Measurements from ENCODE around the gene OLFML2A. TPM values are rescaled to one million over a fixed set of nuclear protein-coding genes. Genes with fewer than 3 reads are reported as not detected.

The OLFML2A gene
- total RNA-seq, 6 experiments from 2014 or later = 0.12 to 0.74 (median 0.40) TPM

DNA sequence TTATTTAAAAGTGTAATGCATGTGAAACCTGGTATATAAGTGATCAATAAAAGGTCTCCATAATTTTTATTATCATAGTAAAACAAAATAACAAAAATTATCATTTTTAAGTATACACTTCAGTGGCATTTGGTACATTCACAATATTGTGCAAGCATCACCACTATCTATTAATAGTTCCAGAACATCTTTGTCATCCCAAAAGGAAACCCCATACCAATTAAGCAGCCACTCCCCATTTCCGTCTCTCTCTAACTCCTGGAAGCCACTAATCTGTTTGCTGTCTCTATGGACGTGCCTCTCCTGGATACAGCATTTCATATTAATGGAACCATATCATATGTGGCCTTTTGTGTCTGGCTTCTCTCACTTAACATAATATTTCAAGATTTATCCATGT is 7.6 kb downstream of the OLFML2A start:
- intact Hi-C loops (cut with DNase I) = loop anchor here in 1 of 2 donors (10.0 kb wide), 1 partner anchor 590 kb away; no protein-coding TSS in a partner anchor
- WGBS (ENCODE audit: insufficient coverage, low coverage, low lambda C conversion rate, missing lambda C conversion rate) = 50% methylated on average over 2 of the region's 2 CpGs
- Histone ChIP-seq H3K4me3 (no peak overlapping the region), H3K27me3 (no peaks in the 10 kb centered on the region), H3K27ac (no peak overlapping the region), H3K9me3 (no peaks in the 10 kb centered on the region), H3K36me3 (no peaks in the 10 kb centered on the region), H3K4me1 (no peaks in the 10 kb centered on the region)
- DNase-seq (no peak), ATAC-seq (peak in 2 of 4 donors; percentile 24 to 35)
- TF ChIP-seq, protein P1, sequence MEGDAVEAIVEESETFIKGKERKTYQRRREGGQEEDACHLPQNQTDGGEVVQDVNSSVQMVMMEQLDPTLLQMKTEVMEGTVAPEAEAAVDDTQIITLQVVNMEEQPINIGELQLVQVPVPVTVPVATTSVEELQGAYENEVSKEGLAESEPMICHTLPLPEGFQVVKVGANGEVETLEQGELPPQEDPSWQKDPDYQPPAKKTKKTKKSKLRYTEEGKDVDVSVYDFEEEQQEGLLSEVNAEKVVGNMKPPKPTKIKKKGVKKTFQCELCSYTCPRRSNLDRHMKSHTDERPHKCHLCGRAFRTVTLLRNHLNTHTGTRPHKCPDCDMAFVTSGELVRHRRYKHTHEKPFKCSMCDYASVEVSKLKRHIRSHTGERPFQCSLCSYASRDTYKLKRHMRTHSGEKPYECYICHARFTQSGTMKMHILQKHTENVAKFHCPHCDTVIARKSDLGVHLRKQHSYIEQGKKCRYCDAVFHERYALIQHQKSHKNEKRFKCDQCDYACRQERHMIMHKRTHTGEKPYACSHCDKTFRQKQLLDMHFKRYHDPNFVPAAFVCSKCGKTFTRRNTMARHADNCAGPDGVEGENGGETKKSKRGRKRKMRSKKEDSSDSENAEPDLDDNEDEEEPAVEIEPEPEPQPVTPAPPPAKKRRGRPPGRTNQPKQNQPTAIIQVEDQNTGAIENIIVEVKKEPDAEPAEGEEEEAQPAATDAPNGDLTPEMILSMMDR (IDR thresholded peaks at IDR 0.05) = no peak
- no peak for TF ChIP-seq POLR2A (IDR thresholded peaks at IDR 0.05)

DNA sequence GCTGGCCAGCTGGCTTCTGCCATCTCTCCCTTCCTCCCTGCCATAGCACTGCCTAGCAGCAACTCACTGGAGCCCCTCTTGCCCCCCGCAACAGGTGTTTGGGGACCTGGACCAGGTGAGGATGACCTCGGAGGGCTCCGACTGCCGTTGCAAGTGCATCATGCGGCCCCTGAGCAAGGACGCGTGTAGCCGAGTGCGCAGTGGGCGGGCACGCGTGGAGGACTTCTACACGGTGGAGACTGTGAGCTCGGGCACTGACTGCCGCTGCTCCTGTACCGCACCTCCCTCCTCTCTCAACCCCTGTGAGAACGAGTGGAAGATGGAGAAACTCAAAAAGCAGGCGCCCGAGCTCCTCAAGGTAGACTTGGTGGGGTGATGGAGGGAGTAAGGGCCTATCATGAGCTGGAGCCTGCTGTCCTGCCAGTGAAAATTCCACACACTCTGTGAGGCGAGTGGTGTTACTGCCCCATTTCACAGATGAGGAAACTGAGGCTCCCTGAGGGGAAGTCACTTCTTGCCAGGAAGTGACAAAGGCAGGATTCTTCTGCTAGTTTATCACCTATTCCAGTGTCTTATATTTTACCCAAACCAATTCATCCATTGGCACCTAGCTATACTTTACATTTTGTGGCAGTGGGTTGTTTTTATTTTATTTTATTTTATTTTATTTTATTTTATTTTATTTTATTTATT is 10.1 kb downstream of the OLFML2A start:
- TF ChIP-seq POLR2A (IDR thresholded peaks at IDR 0.05) = no peak
- TF ChIP-seq, protein P1 (IDR thresholded peaks at IDR 0.05) = no peak
- Histone ChIP-seq H3K27me3 (no peaks in the 10 kb centered on the region), H3K36me3 (no peaks in the 10 kb centered on the region), H3K9me3 (no peaks in the 10 kb centered on the region), H3K4me1 (no peaks in the 10 kb centered on the region), H3K4me3 (no peak overlapping the region), H3K27ac (no peak overlapping the region)
- intact Hi-C loops (cut with DNase I) = loop anchor here in 1 of 2 donors (10.0 kb wide), 1 partner anchor 588 kb away; no protein-coding TSS in a partner anchor
- DNase-seq = peak in 1 of 3 donors; percentile 43
- WGBS (ENCODE audit: insufficient coverage, low coverage, low lambda C conversion rate, missing lambda C conversion rate) = 93% methylated on average over 15 of the region's 20 CpGs
- ATAC-seq = peak in 1 of 4 donors; percentile 27

DNA sequence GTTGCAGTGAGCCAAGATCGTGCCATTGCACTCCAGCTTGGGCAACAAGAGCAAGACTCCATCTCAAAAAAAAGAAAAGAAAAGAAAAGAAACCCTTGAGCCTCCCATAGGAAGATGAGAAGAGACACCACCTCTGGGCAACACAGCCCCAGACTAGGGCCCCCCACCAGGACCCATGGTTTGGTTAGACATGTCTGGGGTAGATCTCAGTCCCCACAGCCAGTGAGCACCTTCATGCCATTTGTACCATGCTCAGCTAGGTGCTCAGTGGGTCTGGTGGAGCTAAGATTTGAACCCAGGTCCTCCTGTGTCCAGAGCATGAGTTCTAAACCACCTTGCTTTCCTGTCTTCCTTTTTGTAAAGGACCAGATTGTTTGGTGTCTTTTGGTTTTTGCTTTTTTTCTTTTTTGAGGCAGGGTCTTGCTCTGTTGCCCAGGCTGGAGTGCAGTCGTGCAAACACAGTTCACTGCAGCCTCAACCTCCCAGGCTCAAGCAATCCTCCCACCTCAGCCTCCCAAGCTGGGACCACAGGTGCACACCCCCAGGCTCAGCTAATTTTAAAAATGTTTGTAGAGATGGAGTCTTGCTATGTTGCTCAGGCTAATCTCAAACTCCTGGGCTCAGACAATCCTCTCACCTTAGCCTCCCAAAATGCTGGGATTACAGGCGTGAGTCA is 11.7 kb downstream of the OLFML2A start:
- H3K4me3 ChIP-seq = no peak overlapping the region
- intact Hi-C loops (cut with DNase I) = loop anchor here in 1 of 2 donors (10.0 kb wide), 1 partner anchor 586 kb away; no protein-coding TSS in a partner anchor
- 86% methylated on average over 2 of the region's 3 CpGs for WGBS (ENCODE audit: insufficient coverage, low coverage, low lambda C conversion rate, missing lambda C conversion rate)
- ATAC-seq (no peak), DNase-seq (no peak)
- H3K4me1 ChIP-seq = no peaks in the 10 kb centered on the region
- H3K36me3 ChIP-seq = no peaks in the 10 kb centered on the region
- H3K27ac ChIP-seq = no peak overlapping the region
- TF ChIP-seq POLR2A (IDR thresholded peaks at IDR 0.05) = no peak
- TF ChIP-seq, protein P1 (IDR thresholded peaks at IDR 0.05) = no peak
- no peaks in the 10 kb centered on the region for H3K9me3 ChIP-seq
- no peaks in the 10 kb centered on the region for H3K27me3 ChIP-seq

DNA sequence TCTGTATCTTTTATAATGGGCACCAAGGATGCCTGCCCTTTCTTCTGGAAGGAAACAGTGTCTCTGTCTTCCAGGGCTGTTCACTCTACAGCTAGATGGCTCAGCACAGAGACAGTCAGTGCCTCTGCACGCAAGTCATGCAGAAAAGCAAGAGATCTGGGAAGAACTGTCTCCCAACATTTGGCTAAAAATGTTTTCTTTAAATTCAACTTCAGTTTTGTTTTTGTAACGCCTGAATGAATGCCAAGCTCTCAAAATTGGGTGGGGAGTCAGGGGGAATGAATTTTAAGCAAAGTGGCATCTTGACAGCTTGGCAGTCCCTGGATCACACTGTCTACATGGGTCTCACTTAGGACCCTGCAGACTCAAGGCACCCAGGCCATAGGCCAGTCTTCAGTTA is 12.6 kb downstream of the OLFML2A start:
- no peaks in the 10 kb centered on the region for H3K27me3 ChIP-seq
- no peak overlapping the region for H3K4me3 ChIP-seq
- no peaks in the 10 kb centered on the region for H3K9me3 ChIP-seq
- no peaks in the 10 kb centered on the region for H3K4me1 ChIP-seq
- no peak for TF ChIP-seq POLR2A (IDR thresholded peaks at IDR 0.05)
- TF ChIP-seq, protein P1 (IDR thresholded peaks at IDR 0.05) = no peak
- ATAC-seq (no peak), DNase-seq (no peak)
- intact Hi-C loops (cut with DNase I) = loop anchor here in 1 of 2 donors (10.0 kb wide), 1 partner anchor 585 kb away; no protein-coding TSS in a partner anchor
- H3K36me3 ChIP-seq = no peaks in the 10 kb centered on the region
- no peak overlapping the region for H3K27ac ChIP-seq
- WGBS (ENCODE audit: insufficient coverage, low coverage, low lambda C conversion rate, missing lambda C conversion rate) = 75% methylated on average over 2 of the region's 2 CpGs
